Cardiac fibroblast (primary cell): ENCODE measurements around the gene SCN1B.

Experiments used
- DNase-seq, 2 donors: peaks; one replicate each; pipeline versions ENCODE4 v3.0.0 to v3.0.0-alpha.2; 2010; ENCODE audit warnings: low read depth in 2 of 2
- H3K4me3 ChIP-seq, 2 donors: replicated peaks in 1 of 2; 1 replicate in 1 of 2; 2 replicates in 1 of 2; pipeline ENCODE4 v1.5.1; 2011; ENCODE audit warnings: low read depth in 2 of 2, low read length in 2 of 2, mild to moderate bottlenecking in 2 of 2, moderate library complexity in 1 of 2
- TF ChIP-seq, protein P1 (sequence below): IDR thresholded peaks from one replicate; pipeline ENCODE4 v1.5.1; 2011; ENCODE audit warnings: low read depth, mild to moderate bottlenecking, low read length, inconsistent platforms

The SCN1B gene

DNA sequence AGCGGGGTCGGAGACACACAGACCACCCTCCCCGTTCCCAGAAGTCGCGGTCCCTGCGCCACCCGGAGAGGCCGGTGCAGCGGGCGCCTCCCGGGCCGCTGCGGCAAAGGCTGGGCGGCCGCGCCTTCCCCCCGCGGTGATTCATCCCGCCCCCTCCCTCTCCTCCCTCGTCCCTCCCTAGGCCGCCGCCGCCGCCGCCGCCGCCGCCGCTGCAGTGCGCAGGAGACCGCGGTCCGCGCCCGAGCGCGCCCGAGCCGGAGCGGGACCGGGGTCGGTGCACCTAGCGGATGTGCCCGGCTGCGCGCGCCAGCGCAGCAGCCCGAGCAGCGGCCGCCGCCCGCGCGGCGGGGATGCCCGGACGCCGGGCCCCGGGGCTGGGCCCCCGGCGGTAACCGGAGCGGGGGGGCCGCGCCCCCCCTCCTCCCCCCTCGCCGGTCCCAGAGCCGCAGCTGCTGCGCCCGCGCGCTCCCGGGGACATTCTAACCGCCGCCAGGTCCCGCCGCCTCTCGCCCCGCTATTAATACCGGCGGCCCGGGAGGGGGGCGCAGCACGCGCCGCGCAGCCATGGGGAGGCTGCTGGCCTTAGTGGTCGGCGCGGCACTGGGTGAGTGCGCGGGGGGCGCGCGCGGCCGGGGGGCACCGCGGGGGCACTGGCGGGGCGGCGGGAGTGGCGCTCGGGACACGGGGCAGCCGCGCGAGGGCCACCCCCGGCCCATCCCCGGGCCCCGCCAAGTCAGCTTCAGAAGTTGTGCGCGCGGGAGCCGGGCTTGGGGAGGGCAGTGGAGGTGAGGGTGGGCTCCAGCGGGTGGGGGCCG is at the start of gene SCN1B:
TSS of gene SCN1B (plus strand) at position 214 of the 815 bp plus-strand sequence. CDS start at position 565, 351 bp downstream.
- peak within 1 kb of the TSS; percentile 54 to 60 for H3K4me3 ChIP-seq
- TF ChIP-seq, protein P1, sequence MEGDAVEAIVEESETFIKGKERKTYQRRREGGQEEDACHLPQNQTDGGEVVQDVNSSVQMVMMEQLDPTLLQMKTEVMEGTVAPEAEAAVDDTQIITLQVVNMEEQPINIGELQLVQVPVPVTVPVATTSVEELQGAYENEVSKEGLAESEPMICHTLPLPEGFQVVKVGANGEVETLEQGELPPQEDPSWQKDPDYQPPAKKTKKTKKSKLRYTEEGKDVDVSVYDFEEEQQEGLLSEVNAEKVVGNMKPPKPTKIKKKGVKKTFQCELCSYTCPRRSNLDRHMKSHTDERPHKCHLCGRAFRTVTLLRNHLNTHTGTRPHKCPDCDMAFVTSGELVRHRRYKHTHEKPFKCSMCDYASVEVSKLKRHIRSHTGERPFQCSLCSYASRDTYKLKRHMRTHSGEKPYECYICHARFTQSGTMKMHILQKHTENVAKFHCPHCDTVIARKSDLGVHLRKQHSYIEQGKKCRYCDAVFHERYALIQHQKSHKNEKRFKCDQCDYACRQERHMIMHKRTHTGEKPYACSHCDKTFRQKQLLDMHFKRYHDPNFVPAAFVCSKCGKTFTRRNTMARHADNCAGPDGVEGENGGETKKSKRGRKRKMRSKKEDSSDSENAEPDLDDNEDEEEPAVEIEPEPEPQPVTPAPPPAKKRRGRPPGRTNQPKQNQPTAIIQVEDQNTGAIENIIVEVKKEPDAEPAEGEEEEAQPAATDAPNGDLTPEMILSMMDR, result no peak

DNA sequence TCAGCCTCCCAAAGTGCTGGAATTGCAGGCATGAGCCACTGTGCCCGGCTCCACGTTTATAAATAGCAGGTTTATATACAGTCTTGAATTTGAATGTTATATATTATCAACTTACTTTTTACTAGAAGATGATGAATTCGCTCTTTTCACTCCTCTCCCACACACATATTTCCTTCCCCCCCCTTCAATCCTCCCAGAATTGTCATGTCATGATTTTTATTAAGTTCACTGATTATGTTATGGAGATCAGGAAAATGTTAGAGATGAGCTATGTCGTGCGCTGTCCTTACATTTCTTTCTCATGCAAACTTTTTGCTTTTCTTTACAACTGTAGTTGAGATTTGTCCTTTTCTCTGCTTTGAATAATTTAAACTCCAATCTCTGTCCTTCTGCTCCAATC is 48.0 kb upstream of the SCN1B start:
- DNase-seq, result no peak
- TF ChIP-seq, protein P1, result no peak
- H3K4me3 ChIP-seq, result no peak overlapping the region

More for the DNA sequence above, at the start of gene SCN1B:
- peak; percentile 65 to 80 for DNase-seq

DNA sequence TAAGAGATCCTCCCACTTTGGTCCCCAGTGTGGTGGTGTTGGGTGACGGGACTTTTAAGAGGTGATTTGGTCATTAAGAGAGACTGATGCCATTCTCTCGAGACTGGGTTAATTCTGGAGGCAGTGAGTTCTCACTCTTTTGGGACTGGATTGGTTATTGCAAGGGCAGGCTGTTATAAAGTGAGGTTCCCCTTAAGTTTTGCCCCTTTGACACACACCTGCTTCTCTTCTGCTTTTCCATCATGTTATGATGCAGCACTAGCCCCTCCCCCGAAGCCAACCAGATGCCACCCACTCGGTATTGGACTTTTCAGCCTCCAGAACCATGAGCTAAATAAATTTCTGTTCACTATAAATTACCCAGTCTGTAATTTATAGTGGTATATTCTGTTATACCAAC is 46.5 kb upstream of the SCN1B start:
- DNase-seq, result no peak
- no peak overlapping the region for H3K4me3 ChIP-seq
- TF ChIP-seq, protein P1, result no peak

DNA sequence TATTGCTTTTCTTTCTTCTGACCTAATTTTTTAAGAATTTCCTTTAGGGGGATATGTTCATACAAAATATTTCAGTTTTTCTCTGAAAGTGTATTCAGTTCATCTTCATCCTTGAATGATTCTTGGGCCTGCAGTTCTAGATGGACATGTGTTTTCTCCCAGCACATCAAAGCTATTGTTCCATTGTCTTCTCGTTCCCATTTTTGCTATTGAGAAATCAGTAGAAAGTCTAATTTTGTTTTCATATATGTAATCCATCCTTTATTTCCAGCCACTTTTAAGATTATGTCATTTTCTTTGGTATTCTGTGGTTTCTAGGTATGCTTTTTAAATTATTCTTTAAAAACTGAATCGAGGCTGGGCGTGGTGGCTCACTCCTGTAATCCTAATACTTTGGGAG is 46.0 kb upstream of the SCN1B start:
- TF ChIP-seq, protein P1, result no peak
- no peak overlapping the region for H3K4me3 ChIP-seq
- no peak for DNase-seq

DNA sequence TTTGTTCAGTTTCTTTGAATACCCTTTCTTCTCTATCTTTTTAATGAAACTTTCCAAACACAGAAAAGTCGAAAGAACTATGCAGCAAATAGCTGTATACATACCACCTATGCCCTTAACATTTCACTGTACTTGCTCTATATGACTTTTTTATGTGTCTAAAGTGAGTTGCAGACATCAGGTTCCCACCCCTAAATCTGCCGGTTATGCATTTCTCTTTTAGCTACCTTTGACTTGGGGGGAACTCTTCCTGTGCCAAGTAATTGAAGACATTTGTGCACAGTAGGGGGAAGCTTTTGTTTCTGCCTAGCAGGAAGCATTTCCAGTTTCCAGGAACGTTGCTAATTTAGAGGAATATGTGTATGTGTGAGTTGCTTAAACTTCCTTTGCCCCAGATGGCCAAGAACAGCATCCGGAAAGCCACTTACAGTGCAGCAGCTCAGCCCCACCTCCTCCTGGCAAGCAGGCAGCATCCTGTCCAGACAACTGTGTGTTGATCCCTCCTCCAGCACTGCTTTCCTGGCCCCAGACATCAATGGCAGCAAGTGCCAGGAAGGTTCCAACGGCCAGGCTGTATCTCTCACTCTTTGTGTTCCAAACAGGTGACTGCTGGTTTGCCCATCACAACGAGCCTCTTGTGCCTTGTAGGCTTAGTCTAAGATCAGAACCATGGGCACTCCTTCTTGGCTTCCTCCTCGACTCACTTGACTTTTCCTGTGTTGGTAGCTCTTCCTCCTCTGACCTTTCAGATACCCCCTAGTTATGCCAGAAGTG is 44.8 kb upstream of the SCN1B start:
- TF ChIP-seq, protein P1, result no peak
- H3K4me3 ChIP-seq, result no peak overlapping the region
- DNase-seq, result peak; percentile 59 to 90

DNA sequence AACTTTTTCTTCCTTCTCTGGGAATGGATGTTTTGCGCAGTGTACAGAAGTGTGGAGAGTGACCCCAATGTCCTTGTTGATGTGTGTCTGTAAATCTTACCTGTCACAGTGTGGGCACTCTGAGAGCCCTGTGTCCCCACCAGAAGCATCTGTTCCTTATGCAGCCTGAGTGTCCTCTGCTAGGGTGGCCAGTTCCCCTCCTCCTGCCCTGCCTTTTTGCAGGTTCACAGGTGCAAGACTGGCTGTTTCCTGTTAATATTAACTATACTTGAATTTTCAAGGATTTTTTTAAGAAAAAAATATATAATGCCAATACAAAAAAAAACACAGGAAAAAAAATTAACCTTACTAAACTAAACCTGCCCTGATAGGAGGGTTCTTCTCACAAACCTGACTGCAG is 42.2 kb upstream of the SCN1B start:
- TF ChIP-seq, protein P1, result no peak
- no peak overlapping the region for H3K4me3 ChIP-seq
- no peak for DNase-seq
